ENCODE data around the gene HTR6.

DNA sequence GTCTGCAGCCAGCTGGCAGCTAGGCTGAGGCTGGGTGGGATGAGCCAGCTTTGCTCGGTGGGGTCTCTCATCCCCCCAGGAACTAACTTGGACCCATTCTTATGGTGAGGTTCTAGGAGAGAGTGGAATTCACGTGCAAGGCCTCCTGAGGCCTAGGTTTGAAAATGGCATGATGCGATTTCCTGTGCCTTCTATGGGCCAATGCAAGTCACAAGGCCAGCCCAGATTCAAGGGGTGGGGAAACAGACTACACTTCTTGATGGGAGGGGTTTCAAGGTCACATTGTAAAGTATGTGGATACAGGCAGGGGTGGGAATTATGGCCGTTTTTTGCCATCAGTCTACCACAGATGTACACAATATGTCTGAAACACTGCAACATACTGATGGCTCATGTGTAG, 48.3 kb downstream of the HTR6 start:
- TF ChIP-seq EZH2 (IDR thresholded peaks at IDR 0.05; ENCODE audit: insufficient read depth, poor library complexity, severe bottlenecking) (no peak), EZH2phosphoT487 (IDR thresholded peaks at IDR 0.05; ENCODE audit: insufficient read depth, low read depth) (no peak)
